Measurements from ENCODE around the gene MYBPC3.

MYBPC3 gene

DNA sequence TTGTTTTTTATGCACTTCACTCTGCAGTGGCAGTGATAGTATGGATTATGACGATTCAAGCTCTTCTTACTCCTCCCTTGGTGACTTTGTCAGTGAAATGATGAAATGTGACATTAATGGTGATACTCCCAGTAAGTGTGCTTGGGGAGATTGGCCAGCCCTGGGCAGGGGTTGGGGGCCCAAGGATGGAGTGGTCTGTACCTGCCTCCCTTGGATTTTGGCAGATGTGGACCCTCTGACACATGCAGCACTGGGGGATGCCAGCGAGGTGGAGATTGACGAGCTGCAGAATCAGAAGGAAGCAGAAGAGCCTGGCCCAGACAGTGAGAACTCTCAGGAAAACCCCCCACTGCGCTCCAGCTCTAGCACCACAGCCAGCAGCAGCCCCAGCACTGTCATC lies 68.4 kb downstream of the MYBPC3 start:
- H3K4me3 ChIP-seq (ENCODE audit: low read depth, low read length): no peak overlapping the region
- TF ChIP-seq, protein P1, sequence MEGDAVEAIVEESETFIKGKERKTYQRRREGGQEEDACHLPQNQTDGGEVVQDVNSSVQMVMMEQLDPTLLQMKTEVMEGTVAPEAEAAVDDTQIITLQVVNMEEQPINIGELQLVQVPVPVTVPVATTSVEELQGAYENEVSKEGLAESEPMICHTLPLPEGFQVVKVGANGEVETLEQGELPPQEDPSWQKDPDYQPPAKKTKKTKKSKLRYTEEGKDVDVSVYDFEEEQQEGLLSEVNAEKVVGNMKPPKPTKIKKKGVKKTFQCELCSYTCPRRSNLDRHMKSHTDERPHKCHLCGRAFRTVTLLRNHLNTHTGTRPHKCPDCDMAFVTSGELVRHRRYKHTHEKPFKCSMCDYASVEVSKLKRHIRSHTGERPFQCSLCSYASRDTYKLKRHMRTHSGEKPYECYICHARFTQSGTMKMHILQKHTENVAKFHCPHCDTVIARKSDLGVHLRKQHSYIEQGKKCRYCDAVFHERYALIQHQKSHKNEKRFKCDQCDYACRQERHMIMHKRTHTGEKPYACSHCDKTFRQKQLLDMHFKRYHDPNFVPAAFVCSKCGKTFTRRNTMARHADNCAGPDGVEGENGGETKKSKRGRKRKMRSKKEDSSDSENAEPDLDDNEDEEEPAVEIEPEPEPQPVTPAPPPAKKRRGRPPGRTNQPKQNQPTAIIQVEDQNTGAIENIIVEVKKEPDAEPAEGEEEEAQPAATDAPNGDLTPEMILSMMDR (IDR thresholded peaks at IDR 0.05; ENCODE audit: control insufficient read depth, extremely low read depth, insufficient read depth): no peak
- no peak for DNase-seq (ENCODE audit: low read depth)

GRCh38 chr11:47282462-47282861 lies 70.0 kb downstream of the MYBPC3 start:
- TF ChIP-seq, protein P1 (IDR thresholded peaks at IDR 0.05; ENCODE audit: control insufficient read depth, extremely low read depth, insufficient read depth): no peak
- no peak overlapping the region for H3K4me3 ChIP-seq (ENCODE audit: low read depth, low read length)
- DNase-seq (ENCODE audit: low read depth): no peak

Measured in LNCaP clone FGC (cell line).